HEK293 (cell line): ENCODE data around the gene SYNC.

ENCODE experiments used
- CTCF ChIA-PET: fragments of 350-600 bp; formaldehyde crosslinking; extraction: SDS; loops from one replicate; lab custom pipeline; 2021; ENCODE audit warnings: antibody characterized with exemption; lab: Yijun Ruan, JAX
- POLR2A ChIA-PET: fragments of 300-600 bp; formaldehyde crosslinking; extraction: SDS; loops from one replicate; lab custom pipeline; 2020; ENCODE audit warnings: antibody characterized with exemption, inconsistent platforms; lab: Yijun Ruan, JAX
- H3K27ac ChIP-seq: fragments of 200-500 bp; sonication (Bioruptor generic); 2 replicates; pipeline ENCODE4 v1.5.1; 2014; ENCODE audit warnings: low read depth, low read length, control low read depth, inconsistent platforms; ENCODE audit errors: extremely low read depth
- H3K36me3 ChIP-seq, 2 experiments: fragments of 200-500 bp in 1 of 2; sonication (Bioruptor generic) in 1 of 2; 1 replicate in 1 of 2; 2 replicates in 1 of 2; pipeline ENCODE4 v1.5.1; 2014 to 2017; ENCODE audit warnings: inconsistent platforms in 2 of 2, low read length in 2 of 2; ENCODE audit not compliant: control insufficient read depth in 2 of 2, insufficient read depth in 1 of 2
- H3K4me1 ChIP-seq: fragments of 200-500 bp; sonication (Bioruptor generic); 2 replicates; pipeline ENCODE4 v1.5.1; 2014; ENCODE audit warnings: mild to moderate bottlenecking, low read length, inconsistent platforms; ENCODE audit not compliant: control insufficient read depth, insufficient read depth
- H3K4me3 ChIP-seq: 2 replicates; pipeline ENCODE4 v1.5.1; 2011; ENCODE audit warnings: low read depth, mild to moderate bottlenecking, control low read depth, low read length, moderate library complexity
- H3K9me3 ChIP-seq: fragments of 200-500 bp; sonication (Bioruptor generic); 2 replicates; pipeline ENCODE4 v1.5.1; 2014; ENCODE audit warnings: low read depth, low read length, inconsistent platforms; ENCODE audit not compliant: control insufficient read depth, insufficient read depth
- BCL11A ChIP-seq: fragments of 450-650 bp; formaldehyde crosslinking; IDR thresholded peaks from 2 replicates; pipeline ENCODE4 v1.5.1; 2016; ENCODE audit warnings: low read depth, missing biosample characterization, missing genetic modification characterization
- GLIS1 ChIP-seq: fragments of 450-650 bp; formaldehyde crosslinking; IDR thresholded peaks from 2 replicates; pipeline ENCODE4 v1.5.1; 2016; ENCODE audit warnings: missing biosample characterization, missing genetic modification characterization
- PBX3 ChIP-seq: sonication (generic); formaldehyde crosslinking; IDR thresholded peaks from 2 replicates; pipeline ENCODE4 v1.8.1; 2022; ENCODE audit warnings: mild to moderate bottlenecking, moderate library complexity, missing genetic modification reagents
- PRDM1 ChIP-seq: fragments of 450-650 bp; formaldehyde crosslinking; IDR thresholded peaks from 2 replicates; pipeline ENCODE4; 2016; ENCODE audit warnings: missing biosample characterization, missing genetic modification characterization
- PRDM10 ChIP-seq: fragments of 450-650 bp; formaldehyde crosslinking; IDR thresholded peaks from 2 replicates; pipeline ENCODE4 v1.5.1; 2016; ENCODE audit warnings: missing biosample characterization, missing genetic modification characterization
- ZBTB44 ChIP-seq: fragments of 450-650 bp; IDR thresholded peaks from 2 replicates; pipeline ENCODE4 v1.5.1; 2018; ENCODE audit warnings: missing biosample characterization, mild to moderate bottlenecking, missing genetic modification characterization
- ZFP3 ChIP-seq: fragments of 450-650 bp; formaldehyde crosslinking; IDR thresholded peaks from 2 replicates; pipeline ENCODE4 v1.5.1; 2016; ENCODE audit warnings: low read depth, missing biosample characterization, missing genetic modification characterization
- ZNF24 ChIP-seq: fragments of 450-650 bp; formaldehyde crosslinking; IDR thresholded peaks from 2 replicates; pipeline ENCODE4 v1.5.1; 2016; ENCODE audit warnings: missing biosample characterization, missing genetic modification characterization
- ZNF324 ChIP-seq: fragments of 450-650 bp; formaldehyde crosslinking; IDR thresholded peaks from 2 replicates; pipeline ENCODE4 v1.5.1; 2016; ENCODE audit warnings: missing biosample characterization, missing genetic modification characterization
- ZNF394 ChIP-seq: fragments of 450-650 bp; formaldehyde crosslinking; IDR thresholded peaks from 2 replicates; pipeline ENCODE4 v1.5.1; 2016; ENCODE audit warnings: missing biosample characterization, missing genetic modification characterization, mild to moderate bottlenecking, moderate library complexity, borderline replicate concordance
- ZNF571 ChIP-seq: fragments of 450-650 bp; formaldehyde crosslinking; IDR thresholded peaks from 2 replicates; pipeline ENCODE4 v1.5.0; 2017; ENCODE audit warnings: missing biosample characterization, missing genetic modification characterization
- ZSCAN23 ChIP-seq: fragments of 450-650 bp; formaldehyde crosslinking; IDR thresholded peaks from 2 replicates; pipeline ENCODE4 v1.5.1; 2016; ENCODE audit warnings: missing biosample characterization, missing genetic modification characterization
- ZSCAN30 ChIP-seq: fragments of 450-650 bp; IDR thresholded peaks from 2 replicates; pipeline ENCODE4 v1.5.1; 2018; ENCODE audit warnings: missing biosample characterization, mild to moderate bottlenecking, missing genetic modification characterization, moderate library complexity
- ZSCAN5A ChIP-seq: fragments of 450-650 bp; formaldehyde crosslinking; IDR thresholded peaks from 2 replicates; pipeline ENCODE4 v1.5.1; 2016; ENCODE audit warnings: missing biosample characterization, missing genetic modification characterization
- ZXDB ChIP-seq: fragments of 450-650 bp; formaldehyde crosslinking; IDR thresholded peaks from 2 replicates; pipeline ENCODE4 v1.5.1; 2016; ENCODE audit warnings: missing biosample characterization, missing genetic modification characterization

SYNC gene

GRCh38 chr1:32749332-32749731, 46.8 kb upstream of the SYNC start:
- no peak overlapping the region for H3K27ac ChIP-seq
- no peaks in the 10 kb centered on the region for H3K9me3 ChIP-seq
- H3K36me3 ChIP-seq, result peaks cover 0 to 12% of the 10 kb centered on the region in 2 experiments; a peak in 2 of 3 replicates
- no peak overlapping the region for H3K4me3 ChIP-seq
- CTCF ChIA-PET, result interaction anchor here (0.6 to 2.8 kb wide), 3 partner anchors 23 to 200 kb away, joined by 3 to 15 read pairs (median 9); no protein-coding TSS in a partner anchor
- no peak for TF ChIP-seq ZSCAN30 (tag by site-specific recombination)
- no peak for TF ChIP-seq PRDM10 (tag by site-specific recombination)
- no peak for TF ChIP-seq ZSCAN23
- no peak for TF ChIP-seq ZNF571 (tag by site-specific recombination)
- TF ChIP-seq ZNF24 (tag by site-specific recombination), result no peak
- TF ChIP-seq, all 188 proteins: peak for 0
- POLR2A ChIA-PET, result interaction anchor here (0.6 kb wide), 3 partner anchors 23 to 222 kb away, joined by 3 to 4 read pairs (median 4); no protein-coding TSS in a partner anchor
- no peaks in the 10 kb centered on the region for H3K4me1 ChIP-seq

- ChIA-PET POLR2A (interaction anchor here (0.6 kb wide), 1 partner anchor 23 kb away, joined by 3 read pairs; no protein-coding TSS in a partner anchor), CTCF (interaction anchor here (2.0 kb wide), 1 partner anchor 24 kb away, joined by 9 read pairs; no protein-coding TSS in a partner anchor)
- H3K4me3 ChIP-seq, result no peak overlapping the region
- TF ChIP-seq PBX3 (CRISPR knock-in tag), result no peak
- peak; percentile 95 for TF ChIP-seq GLIS1
- H3K36me3 ChIP-seq, result peaks cover 0 to 13% of the 10 kb centered on the region in 2 experiments; a peak in 2 of 3 replicates
- H3K9me3 ChIP-seq, result no peaks in the 10 kb centered on the region
- no peaks in the 10 kb centered on the region for H3K4me1 ChIP-seq
- no peak overlapping the region for H3K27ac ChIP-seq
Observed at GRCh38 chr1:32748926-32749325, 46.4 kb upstream of the SYNC start.

- TF ChIP-seq ZBTB44 (tag by site-specific recombination) (no peak), ZSCAN5A (no peak), ZFP3 (tag by site-specific recombination) (peak; percentile 84), PRDM1 (tag by site-specific recombination) (0 out of 2 replicates have a peak, but pooled peaks have one; percentile 10), ZXDB (tag by site-specific recombination) (no peak), ZNF324 (no peak), ZNF394 (peak; percentile 30; the same call in 1 of the 2 replicates), BCL11A (tag by site-specific recombination) (no peak), PRDM10 (tag by site-specific recombination) (peak; percentile 26; the same call in 1 of the 2 replicates)
- ChIA-PET CTCF (no interaction called here), POLR2A (interaction anchor here (0.6 kb wide), 1 partner anchor 35 kb away, joined by 3 read pairs; no protein-coding TSS in a partner anchor)
- Histone ChIP-seq H3K36me3 (peaks cover 0 to 13% of the 10 kb centered on the region in 2 experiments; a peak in 2 of 3 replicates), H3K4me1 (no peaks in the 10 kb centered on the region), H3K4me3 (no peak overlapping the region), H3K27ac (no peak overlapping the region), H3K9me3 (no peaks in the 10 kb centered on the region)
Observed at GRCh38 chr1:32748348-32748747, 45.8 kb upstream of the SYNC start.
